ENCODE measurements around the gene PCED1A. TPM values are rescaled to one million over a fixed set of nuclear protein-coding genes. Genes with fewer than 3 reads are reported as not detected.

PCED1A gene
- total and polyA plus RNA-seq, 2 of the 13 experiments (the other 11 are each of a cell fraction or from before 2014, with no cell fraction given) = 40.1 to 84.2 TPM

DNA sequence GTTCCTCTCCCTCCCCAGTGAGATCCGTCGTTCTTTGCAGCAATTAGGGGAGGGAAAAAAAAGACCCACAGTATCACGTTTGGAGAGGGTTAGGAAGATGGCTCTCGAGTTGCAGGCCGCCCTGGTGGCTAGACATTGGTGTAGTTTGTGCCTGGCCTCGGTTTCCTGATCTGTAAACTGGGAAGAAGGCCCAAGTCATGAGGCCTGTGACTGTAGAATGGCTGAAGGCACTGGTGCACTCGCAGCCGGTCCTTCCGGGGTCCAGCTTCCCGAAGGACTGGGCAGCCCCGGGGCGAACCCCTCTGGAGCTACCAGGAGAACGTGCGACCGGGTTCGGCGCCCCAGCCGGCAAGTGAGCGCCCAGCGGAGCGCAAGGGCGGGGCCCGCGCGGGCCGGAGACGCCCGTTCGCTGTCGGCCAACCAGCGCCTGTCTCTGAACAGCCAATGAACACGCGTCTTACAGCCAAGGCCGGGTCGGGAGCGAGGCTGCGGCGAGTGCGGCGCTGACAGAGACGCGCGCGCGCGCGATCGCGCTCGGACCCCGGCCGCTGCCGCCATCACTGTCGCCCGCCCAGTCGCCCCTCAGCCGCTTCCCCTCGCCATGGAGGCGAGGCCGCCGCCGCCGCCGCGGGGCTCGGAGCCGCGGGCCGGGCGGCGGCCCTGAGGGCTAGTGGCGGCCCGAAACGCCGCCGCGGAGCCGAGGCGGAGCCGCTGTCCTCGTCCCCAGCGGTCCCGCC is 32.7 kb upstream of the PCED1A start, which contains the start of gene PTPRA (continued):
- TF ChIP-seq ZNF564 (CRISPR knock-in tag; IDR thresholded peaks at IDR 0.05) (no peak; the same call in none of the 2 replicates), ZNF670 (CRISPR knock-in tag; IDR thresholded peaks at IDR 0.05; ENCODE audit: borderline replicate concordance) (peak; percentile 94), TRIM24 (CRISPR knock-in tag; IDR thresholded peaks at IDR 0.05) (no peak), GZF1 (CRISPR knock-in tag; IDR thresholded peaks at IDR 0.05) (peak; percentile 84; the same call in 1 of the 2 replicates), MTF2 (CRISPR knock-in tag; IDR thresholded peaks at IDR 0.05; ENCODE audit: borderline replicate concordance) (no peak), GTF2F1 (IDR thresholded peaks at IDR 0.05; ENCODE audit: low read length) (0 out of 2 replicates have a peak, but pooled peaks have one; percentile 45), MBD4 (IDR thresholded peaks at IDR 0.05; ENCODE audit: borderline replicate concordance, low read length) (no peak), ZNF292 (CRISPR knock-in tag; IDR thresholded peaks at IDR 0.05; ENCODE audit: borderline replicate concordance, low read depth) (no peak), MIER3 (CRISPR knock-in tag; IDR thresholded peaks at IDR 0.05; ENCODE audit: borderline replicate concordance) (peak; percentile 82; the same call in 1 of the 2 replicates), ZNF563 (CRISPR knock-in tag; IDR thresholded peaks at IDR 0.05) (0 out of 2 replicates have a peak, but pooled peaks have one; percentile 18), ZNF816 (CRISPR knock-in tag; IDR thresholded peaks at IDR 0.05; ENCODE audit: borderline replicate concordance) (peak; percentile 71; the same call in 1 of the 2 replicates), ZNF207 (IDR thresholded peaks at IDR 0.05; ENCODE audit: borderline replicate concordance) (no peak), HNRNPLL (IDR thresholded peaks at IDR 0.05; ENCODE audit: low read depth, low read length, poor library complexity, severe bottlenecking) (peak; percentile 84), BORCS8-MEF2B (CRISPR knock-in tag; IDR thresholded peaks at IDR 0.05) (peak; percentile 69), ZBTB7B (CRISPR knock-in tag; IDR thresholded peaks at IDR 0.05) (no peak), PRPF4 (IDR thresholded peaks at IDR 0.05; ENCODE audit: low read depth, low read length, poor library complexity, severe bottlenecking) (peak; percentile 10), EED (CRISPR knock-in tag; IDR thresholded peaks at IDR 0.05) (no peak; the same call in 1 of the 2 replicates), POLR2A (IDR thresholded peaks at IDR 0.05; ENCODE audit: insufficient read depth in 1 of 2, low read depth in 2 of 2, low read length in 2 of 2) (peak; percentile 94 to 95)
- TF ChIP-seq, protein P1, sequence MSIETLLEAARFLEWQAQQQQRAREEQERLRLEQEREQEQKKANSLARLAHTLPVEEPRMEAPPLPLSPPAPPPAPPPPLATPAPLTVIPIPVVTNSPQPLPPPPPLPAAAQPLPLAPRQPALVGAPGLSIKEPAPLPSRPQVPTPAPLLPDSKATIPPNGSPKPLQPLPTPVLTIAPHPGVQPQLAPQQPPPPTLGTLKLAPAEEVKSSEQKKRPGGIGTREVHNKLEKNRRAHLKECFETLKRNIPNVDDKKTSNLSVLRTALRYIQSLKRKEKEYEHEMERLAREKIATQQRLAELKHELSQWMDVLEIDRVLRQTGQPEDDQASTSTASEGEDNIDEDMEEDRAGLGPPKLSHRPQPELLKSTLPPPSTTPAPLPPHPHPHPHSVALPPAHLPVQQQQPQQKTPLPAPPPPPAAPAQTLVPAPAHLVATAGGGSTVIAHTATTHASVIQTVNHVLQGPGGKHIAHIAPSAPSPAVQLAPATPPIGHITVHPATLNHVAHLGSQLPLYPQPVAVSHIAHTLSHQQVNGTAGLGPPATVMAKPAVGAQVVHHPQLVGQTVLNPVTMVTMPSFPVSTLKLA (IDR thresholded peaks at IDR 0.05) = no peak; the same call in 1 of the 2 replicates
- TF ChIP-seq, protein P2, sequence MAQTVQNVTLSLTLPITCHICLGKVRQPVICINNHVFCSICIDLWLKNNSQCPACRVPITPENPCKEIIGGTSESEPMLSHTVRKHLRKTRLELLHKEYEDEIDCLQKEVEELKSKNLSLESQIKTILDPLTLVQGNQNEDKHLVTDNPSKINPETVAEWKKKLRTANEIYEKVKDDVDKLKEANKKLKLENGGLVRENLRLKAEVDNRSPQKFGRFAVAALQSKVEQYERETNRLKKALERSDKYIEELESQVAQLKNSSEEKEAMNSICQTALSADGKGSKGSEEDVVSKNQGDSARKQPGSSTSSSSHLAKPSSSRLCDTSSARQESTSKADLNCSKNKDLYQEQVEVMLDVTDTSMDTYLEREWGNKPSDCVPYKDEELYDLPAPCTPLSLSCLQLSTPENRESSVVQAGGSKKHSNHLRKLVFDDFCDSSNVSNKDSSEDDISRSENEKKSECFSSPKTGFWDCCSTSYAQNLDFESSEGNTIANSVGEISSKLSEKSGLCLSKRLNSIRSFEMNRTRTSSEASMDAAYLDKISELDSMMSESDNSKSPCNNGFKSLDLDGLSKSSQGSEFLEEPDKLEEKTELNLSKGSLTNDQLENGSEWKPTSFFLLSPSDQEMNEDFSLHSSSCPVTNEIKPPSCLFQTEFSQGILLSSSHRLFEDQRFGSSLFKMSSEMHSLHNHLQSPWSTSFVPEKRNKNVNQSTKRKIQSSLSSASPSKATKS (CRISPR knock-in tag; IDR thresholded peaks at IDR 0.05) = no peak; the same call in 1 of the 2 replicates
- TF ChIP-seq, protein P3, sequence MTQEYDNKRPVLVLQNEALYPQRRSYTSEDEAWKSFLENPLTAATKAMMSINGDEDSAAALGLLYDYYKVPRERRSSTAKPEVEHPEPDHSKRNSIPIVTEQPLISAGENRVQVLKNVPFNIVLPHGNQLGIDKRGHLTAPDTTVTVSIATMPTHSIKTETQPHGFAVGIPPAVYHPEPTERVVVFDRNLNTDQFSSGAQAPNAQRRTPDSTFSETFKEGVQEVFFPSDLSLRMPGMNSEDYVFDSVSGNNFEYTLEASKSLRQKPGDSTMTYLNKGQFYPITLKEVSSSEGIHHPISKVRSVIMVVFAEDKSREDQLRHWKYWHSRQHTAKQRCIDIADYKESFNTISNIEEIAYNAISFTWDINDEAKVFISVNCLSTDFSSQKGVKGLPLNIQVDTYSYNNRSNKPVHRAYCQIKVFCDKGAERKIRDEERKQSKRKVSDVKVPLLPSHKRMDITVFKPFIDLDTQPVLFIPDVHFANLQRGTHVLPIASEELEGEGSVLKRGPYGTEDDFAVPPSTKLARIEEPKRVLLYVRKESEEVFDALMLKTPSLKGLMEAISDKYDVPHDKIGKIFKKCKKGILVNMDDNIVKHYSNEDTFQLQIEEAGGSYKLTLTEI (CRISPR knock-in tag; conservative IDR thresholded peaks at IDR 0.05) = no peak
- TF ChIP-seq, protein P4, sequence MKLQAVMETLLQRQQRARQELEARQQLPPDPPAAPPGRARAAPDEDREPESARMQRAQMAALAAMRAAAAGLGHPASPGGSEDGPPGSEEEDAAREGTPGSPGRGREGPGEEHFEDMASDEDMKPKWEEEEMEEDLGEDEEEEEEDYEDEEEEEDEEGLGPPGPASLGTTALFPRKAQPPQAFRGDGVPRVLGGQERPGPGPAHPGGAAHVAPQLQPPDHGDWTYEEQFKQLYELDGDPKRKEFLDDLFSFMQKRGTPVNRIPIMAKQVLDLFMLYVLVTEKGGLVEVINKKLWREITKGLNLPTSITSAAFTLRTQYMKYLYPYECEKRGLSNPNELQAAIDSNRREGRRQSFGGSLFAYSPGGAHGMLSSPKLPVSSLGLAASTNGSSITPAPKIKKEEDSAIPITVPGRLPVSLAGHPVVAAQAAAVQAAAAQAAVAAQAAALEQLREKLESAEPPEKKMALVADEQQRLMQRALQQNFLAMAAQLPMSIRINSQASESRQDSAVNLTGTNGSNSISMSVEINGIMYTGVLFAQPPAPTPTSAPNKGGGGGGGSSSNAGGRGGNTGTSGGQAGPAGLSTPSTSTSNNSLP (IDR thresholded peaks at IDR 0.05; ENCODE audit: low read depth, low read length) = no peak

All from HepG2 (cell line).